KMS-11 (cell line): ENCODE data around the gene EPC1.

Source experiments
- H2AFZ ChIP-seq: fragments of 200-600 bp; sonication (generic); 2 replicates; pipeline ENCODE4 v1.6.1; 2016; ENCODE audit warnings: antibody characterized with exemption, mixed run types, low read depth
- H3K27ac ChIP-seq: fragments of 200-600 bp; sonication (generic); 2 replicates; pipeline ENCODE4 v1.6.1; 2016; ENCODE audit warnings: mild to moderate bottlenecking, mixed run types
- H3K27me3 ChIP-seq: fragments of 200-600 bp; sonication (generic); 2 replicates; pipeline ENCODE4 v1.6.1; 2017; ENCODE audit warnings: mild to moderate bottlenecking, low read depth, mixed run types, moderate library complexity; ENCODE audit not compliant: insufficient read depth
- H3K36me3 ChIP-seq: fragments of 200-600 bp; sonication (generic); 2 replicates; pipeline ENCODE4 v1.6.1; 2017; ENCODE audit warnings: mild to moderate bottlenecking, mixed run types; ENCODE audit not compliant: insufficient read depth
- H3K4me1 ChIP-seq: fragments of 200-600 bp; sonication (generic); 2 replicates; pipeline ENCODE4 v1.6.1; 2016; ENCODE audit warnings: mild to moderate bottlenecking, low read depth, mixed run types; ENCODE audit not compliant: poor library complexity, severe bottlenecking
- H3K4me2 ChIP-seq: fragments of 200-600 bp; sonication (generic); 2 replicates; pipeline ENCODE4 v1.7.0; 2016; ENCODE audit warnings: mild to moderate bottlenecking, mixed run types
- H3K4me3 ChIP-seq: fragments of 200-600 bp; sonication (generic); IDR thresholded peaks from 2 replicates; pipeline ENCODE4 v1.6.1; 2017; ENCODE audit warnings: low read depth, low read length, mixed read lengths; ENCODE audit not compliant: insufficient read depth
- H3K79me2 ChIP-seq: fragments of 200-600 bp; sonication (generic); 2 replicates; pipeline ENCODE4 v1.6.1; 2016; ENCODE audit warnings: low read depth, mixed run types; ENCODE audit not compliant: insufficient read depth
- H3K9ac ChIP-seq: fragments of 200-600 bp; sonication (generic); 2 replicates; pipeline ENCODE4 v1.6.1; 2016; ENCODE audit warnings: mild to moderate bottlenecking, mixed run types
- H4K20me1 ChIP-seq: fragments of 200-600 bp; sonication (generic); 2 replicates; pipeline ENCODE4 v1.6.1; 2016; ENCODE audit warnings: mild to moderate bottlenecking, mixed run types; ENCODE audit not compliant: insufficient read depth
- CTCF ChIP-seq: fragments of 200-600 bp; sonication (generic); conservative IDR thresholded peaks from 2 replicates; pipeline ENCODE4 v1.6.1; 2017; ENCODE audit warnings: low read depth, mild to moderate bottlenecking, antibody characterized with exemption, low read length, moderate library complexity, mixed read lengths

The EPC1 gene

GRCh38 chr10:32293581-32293980 is 53.4 kb downstream of the EPC1 start:
- Histone ChIP-seq H4K20me1 (no peaks in the 10 kb centered on the region; the same call in 1 of the 2 replicates), H3K4me2 (no peak overlapping the region), H3K27ac (no peak overlapping the region), H3K36me3 (no peaks in the 10 kb centered on the region; the same call in 1 of the 2 replicates), H2AFZ (no peak overlapping the region), H3K9ac (no peak overlapping the region), H3K4me1 (no peaks in the 10 kb centered on the region), H3K27me3 (no peaks in the 10 kb centered on the region), H3K4me3 (no peak overlapping the region), H3K79me2 (peaks cover 41% of the 10 kb centered on the region; the same call in 1 of the 2 replicates)
- no peak for TF ChIP-seq CTCF

GRCh38 chr10:32279795-32280194 is 67.2 kb downstream of the EPC1 start:
- Histone ChIP-seq H3K9ac (no peak overlapping the region), H4K20me1 (no peaks in the 10 kb centered on the region), H3K4me3 (no peak overlapping the region), H3K27me3 (no peaks in the 10 kb centered on the region), H3K27ac (no peak overlapping the region), H3K4me1 (no peaks in the 10 kb centered on the region), H3K79me2 (peaks cover 5% of the 10 kb centered on the region; the same call in 1 of the 2 replicates), H3K4me2 (no peak overlapping the region), H3K36me3 (peaks cover 6% of the 10 kb centered on the region; the same call in 1 of the 2 replicates), H2AFZ (no peak overlapping the region)
- no peak for TF ChIP-seq CTCF

- no peak overlapping the region for H3K4me3 ChIP-seq
- no peak for TF ChIP-seq CTCF
- no peak overlapping the region for H3K4me2 ChIP-seq
- no peak overlapping the region for H3K27ac ChIP-seq
- H3K27me3 ChIP-seq = no peaks in the 10 kb centered on the region
- peaks cover 5% of the 10 kb centered on the region; the same call in 1 of the 2 replicates for H3K79me2 ChIP-seq
- peaks cover 8% of the 10 kb centered on the region; the same call in 1 of the 2 replicates for H3K36me3 ChIP-seq
- no peak overlapping the region for H2AFZ ChIP-seq
- no peaks in the 10 kb centered on the region for H3K4me1 ChIP-seq
- 0 out of 2 replicates have a peak, but pooled peaks cover 2% of the 10 kb centered on the region for H4K20me1 ChIP-seq
- H3K9ac ChIP-seq = no peak overlapping the region
These were observed 73.6 kb downstream of the EPC1 start for GRCh38 chr10:32273336-32273735.

GRCh38 chr10:32271617-32272016 is 75.3 kb downstream of the EPC1 start:
- Histone ChIP-seq H3K36me3 (peaks cover 8% of the 10 kb centered on the region; the same call in 1 of the 2 replicates), H4K20me1 (0 out of 2 replicates have a peak, but pooled peaks cover 2% of the 10 kb centered on the region), H3K79me2 (no peaks in the 10 kb centered on the region; the same call in 1 of the 2 replicates), H3K27ac (no peak overlapping the region), H3K4me3 (no peak overlapping the region), H3K4me2 (no peak overlapping the region), H3K4me1 (no peaks in the 10 kb centered on the region), H2AFZ (no peak overlapping the region), H3K27me3 (no peaks in the 10 kb centered on the region), H3K9ac (no peak overlapping the region)
- TF ChIP-seq CTCF = no peak
